Measurements from ENCODE around the gene DTX1.

DNA sequence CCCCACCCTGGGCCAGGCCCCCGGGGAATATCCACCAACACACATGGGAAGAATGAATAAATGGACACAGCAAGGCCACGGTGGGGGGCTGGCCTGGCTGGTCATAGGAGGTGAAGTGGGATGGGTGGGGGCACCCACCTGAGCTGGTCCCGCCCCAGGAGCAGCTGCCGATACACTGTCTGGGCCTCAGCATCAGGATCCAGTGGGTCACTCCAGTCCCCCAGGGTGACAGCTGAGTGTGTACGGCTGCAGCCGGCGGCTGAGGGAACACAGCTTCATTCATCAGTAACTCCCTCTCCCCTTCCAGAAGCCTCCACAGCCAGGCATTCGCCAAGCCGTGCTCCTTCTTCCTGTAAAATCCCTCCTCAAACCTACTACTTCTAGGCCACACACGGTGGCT lies 45.2 kb downstream of the DTX1 start:
- TF ChIP-seq CTCF (IDR thresholded peaks at IDR 0.05; ENCODE audit: control extremely low read depth in 1 of 3, insufficient read depth in 1 of 3, low read depth in 1 of 3, low read length in 3 of 3) = no peak
- no peak for TF ChIP-seq TAF1 (IDR thresholded peaks at IDR 0.05; ENCODE audit: low read depth, low read length)
- TF ChIP-seq SAP30 (IDR thresholded peaks at IDR 0.05; ENCODE audit: insufficient read depth, insufficient replicate concordance, low read length) = no peak
- TF ChIP-seq POLR2AphosphoS5 (IDR thresholded peaks at IDR 0.05; ENCODE audit: low read depth, low read length) = no peak
- TF ChIP-seq, protein P1, sequence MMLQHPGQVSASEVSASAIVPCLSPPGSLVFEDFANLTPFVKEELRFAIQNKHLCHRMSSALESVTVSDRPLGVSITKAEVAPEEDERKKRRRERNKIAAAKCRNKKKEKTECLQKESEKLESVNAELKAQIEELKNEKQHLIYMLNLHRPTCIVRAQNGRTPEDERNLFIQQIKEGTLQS (IDR thresholded peaks at IDR 0.05; ENCODE audit: insufficient read depth, low read depth, low read length) = no peak
- no peak for TF ChIP-seq POLR2A (IDR thresholded peaks at IDR 0.05; ENCODE audit: control extremely low read depth in 1 of 2, low read depth in 2 of 2, low read length in 2 of 2)
